Fibroblast of skin of scalp (primary cell): ENCODE results near the gene ASCC3.
"Not testable (repeated sequence)": the region's sequence is repeated elsewhere in the genome, so short reads cannot be mapped to it uniquely, and the experiment has no call there.

Experiments used
- DNase-seq: peaks from one replicate; pipeline ENCODE4 v3.0.0-alpha.2; 2013

The ASCC3 gene

DNA sequence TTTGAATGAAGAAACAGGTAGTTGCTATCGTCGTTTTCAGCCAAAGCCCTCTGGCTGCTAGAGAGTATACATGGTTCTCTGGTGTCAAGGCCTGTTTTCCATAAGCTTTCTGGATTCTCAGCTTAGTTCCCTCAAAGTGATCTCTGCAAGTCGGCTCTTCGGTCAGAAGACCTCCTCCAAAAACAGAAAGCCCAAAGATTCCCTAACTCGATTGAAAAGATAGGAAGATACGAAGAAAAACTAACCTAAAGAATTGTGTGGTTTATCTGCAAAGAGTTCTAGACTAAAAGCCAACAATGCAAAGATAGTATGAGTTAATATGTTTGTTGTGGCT, 545 bp upstream of the ASCC3 start:
- DNase-seq, result no peak

DNA sequence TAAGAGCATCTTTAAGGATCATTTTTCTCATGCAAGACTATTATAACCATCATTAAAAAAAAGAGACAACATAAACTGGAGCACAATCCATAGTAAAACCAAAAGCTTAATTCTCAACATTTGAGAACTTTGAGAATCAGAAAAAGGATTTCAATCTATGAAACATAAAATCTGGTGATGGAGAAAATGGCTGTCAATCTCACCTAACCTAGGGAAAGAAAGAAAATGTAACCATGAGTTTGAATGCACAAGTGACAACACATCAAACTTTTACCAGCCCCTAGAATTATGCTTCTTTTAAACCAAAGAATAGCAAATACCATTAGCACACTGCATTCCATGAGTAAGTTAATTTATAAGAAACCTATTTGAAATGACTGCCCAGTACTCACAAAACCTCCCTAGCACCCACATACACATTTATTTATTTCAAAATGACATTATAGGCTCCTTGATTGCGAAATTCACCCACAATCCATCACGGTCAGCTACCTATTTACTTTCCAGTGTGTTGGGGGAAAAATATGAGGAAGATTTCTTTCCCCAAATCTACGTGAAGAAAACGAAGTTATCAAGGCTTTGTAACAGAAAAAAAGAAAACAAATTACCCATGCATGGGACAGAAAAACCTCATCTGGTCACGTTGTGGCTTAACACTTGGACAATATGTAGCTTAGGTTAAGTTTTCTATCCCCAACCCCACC, 828 bp downstream of the ASCC3 start:
- DNase-seq, result no peak

DNA sequence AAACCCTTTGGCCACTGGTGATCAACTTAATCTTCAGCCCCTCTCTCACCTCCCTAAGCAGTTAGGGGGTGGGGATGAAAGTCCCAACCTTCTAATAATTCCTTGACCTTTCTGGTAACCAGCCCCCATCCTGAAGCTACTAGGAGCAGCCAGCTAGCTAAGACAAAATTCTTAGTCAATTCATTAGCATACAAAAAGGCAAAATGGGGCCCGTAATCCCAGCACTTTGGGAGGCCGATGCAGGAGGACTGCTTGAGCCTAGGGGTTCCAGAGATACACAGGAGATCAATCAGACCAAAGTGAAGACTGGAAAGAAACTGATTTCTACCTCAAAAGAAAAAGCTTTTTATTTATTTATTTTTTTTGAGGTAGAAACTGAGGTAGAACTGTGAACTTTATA, 1.8 kb downstream of the ASCC3 start:
- no peak for DNase-seq

DNA sequence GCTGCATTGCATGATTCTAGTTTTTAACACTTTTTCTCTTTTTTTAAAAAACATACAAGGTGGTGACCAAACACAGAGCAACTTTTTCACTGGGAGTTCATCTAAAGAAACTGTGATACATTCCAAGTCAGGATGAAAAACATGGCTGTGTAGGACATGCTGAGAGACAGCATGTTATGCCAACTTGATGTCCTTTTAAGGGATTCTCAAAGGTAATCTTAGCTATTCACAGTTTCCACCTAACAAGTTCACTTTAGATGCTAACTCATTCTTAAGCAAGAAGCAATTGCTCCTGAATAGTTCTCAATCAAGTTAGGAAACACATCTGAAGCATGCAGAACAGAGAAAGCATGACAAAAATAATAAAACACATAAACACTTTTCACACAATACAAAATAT, 3.3 kb downstream of the ASCC3 start:
- DNase-seq, result no peak

DNA sequence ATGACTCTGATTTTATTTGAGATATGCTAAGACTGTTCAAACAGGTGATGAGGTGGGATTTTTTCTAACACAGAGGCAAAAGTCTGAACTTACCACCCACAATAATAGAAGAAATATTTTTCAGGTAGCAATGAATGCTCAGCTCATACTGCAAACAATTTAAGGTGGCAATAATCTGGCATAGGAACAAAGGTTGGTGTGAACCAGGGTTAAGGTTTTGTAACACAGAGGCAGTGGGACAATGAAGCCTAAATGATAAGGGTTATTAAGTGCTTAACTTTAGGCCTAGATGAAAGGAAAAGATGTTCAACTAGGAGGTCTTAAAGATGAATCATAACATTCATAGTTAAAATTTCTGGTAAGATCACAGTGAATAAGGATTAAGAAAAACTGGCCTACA, 4.9 kb downstream of the ASCC3 start:
- DNase-seq, result no peak

DNA sequence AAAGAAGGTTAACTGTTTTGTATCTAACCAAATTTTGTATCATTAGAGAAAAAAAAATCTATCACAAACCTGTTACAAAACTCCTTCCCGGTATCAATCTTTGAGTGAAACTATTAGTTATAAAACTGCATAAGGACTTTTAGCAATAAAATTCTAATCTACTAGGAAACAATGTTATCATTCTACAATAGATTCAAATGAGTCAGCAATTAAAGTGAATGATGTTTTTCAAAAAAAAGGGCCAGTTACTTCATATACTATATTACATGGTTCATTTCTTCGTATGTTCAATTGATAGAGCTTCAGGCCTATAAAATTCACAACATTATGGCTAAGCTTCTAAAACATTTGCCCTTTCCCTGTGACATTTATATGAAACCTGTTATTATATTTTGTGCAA, 15.6 kb downstream of the ASCC3 start:
- no peak for DNase-seq

DNA sequence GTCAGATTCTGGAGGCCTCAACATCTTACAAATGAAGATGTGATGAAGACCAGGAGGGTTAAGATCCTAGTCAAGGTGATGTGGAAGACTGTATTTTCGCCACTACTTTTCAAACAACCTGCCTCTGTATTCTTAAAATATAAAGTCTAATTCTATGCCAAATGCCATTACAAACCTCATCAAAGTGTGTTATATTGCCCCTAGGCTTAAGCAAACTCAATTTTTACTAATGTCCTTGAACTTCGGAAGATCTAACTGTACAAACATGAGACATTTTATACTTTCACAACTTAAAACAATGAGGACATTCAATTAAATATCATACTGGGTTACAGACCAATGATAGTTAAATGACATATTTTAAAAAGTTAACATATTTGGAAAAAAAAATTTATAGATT, 19.1 kb downstream of the ASCC3 start:
- DNase-seq, result no peak

DNA sequence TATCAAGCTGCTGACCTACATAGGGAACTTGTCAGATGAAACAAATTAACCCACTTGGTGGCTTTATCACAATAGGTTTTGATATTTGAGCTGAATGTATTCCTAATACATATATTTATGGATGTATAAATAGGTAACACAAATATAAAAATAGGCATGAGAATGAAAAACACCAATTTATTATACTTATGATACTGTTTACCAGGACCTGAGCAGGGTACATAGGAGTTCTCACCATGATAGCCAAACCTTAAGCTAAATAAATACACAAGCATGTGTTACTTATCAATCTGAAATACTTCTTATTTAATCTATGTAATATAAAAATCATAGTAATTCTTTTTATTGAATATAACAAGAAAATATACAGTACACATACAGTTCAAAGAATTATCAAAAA, 25.0 kb downstream of the ASCC3 start:
- no peak for DNase-seq

DNA sequence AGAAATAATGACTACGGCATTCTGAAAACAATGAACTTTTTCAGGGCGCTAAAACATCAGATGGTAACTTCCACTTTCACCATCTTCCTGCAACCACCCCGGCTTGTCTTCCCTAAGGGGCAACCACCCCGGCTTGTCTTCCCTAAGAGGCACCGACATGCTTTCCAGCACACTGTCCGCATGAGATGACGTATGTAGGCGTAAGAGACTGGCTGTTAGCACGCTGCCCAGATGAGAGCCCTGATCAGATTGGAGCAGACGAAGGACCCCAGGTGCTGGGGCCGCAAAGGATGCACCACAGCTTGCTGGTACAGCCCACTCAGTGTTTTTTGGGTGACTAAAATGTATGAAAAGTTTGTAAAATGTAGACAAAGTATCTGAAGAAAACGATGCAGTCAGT, 29.3 kb downstream of the ASCC3 start:
- DNase-seq, result no peak

DNA sequence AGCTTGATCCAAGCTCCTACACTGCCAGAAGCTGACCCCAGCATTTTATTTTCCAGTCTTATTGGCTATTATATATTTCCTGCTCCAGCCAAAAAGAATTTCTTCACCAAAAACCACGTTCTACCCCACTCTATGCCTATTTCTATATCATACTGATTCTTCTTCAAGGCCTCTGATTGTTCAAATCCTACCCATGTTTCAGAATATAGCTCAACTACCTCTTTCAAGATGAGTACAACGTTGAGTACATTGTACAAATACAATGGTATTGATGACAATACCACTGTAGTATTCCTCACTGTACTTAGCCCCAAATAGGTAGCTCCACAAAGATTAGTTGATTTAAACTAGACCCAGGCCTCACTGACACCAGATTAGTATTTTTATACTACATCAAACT, 31.0 kb downstream of the ASCC3 start:
- DNase-seq, result no peak

DNA sequence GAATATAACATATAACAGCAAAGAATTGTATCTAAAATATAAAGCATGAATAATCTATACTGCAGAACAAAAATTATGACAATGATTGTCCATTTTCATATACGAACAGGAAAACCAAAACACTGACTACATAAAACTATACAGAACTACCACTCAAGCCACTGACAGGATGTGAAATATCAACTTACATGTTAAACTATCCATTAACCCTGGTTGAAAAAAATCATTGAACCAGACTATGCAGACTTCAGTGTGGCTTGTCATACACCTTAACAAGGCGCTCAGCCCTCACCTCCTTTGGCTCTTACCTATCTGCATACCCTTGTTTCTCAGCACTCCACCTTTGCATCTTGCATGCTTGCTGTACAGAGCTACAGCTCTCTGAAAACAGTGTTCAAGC, 34.9 kb downstream of the ASCC3 start:
- DNase-seq, result no peak

DNA sequence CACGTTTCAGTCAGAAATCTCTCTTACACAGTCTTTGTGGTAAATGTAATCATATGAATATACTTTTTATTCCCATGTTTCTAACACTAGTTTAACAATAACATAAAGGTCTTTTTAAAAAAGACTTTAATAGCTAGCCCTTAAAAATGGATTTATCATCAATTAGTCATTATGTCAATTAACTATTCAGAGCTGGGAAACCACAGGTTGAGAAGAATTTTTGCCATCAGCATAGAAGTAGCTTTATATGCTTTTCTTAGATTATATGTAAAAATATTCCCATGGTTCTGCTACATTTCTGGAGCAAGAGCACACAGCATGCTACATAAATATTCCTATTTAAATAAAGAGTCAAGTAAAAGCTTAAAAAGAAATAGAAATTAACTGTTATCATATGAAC, 35.5 kb downstream of the ASCC3 start:
- DNase-seq, result no peak

DNA sequence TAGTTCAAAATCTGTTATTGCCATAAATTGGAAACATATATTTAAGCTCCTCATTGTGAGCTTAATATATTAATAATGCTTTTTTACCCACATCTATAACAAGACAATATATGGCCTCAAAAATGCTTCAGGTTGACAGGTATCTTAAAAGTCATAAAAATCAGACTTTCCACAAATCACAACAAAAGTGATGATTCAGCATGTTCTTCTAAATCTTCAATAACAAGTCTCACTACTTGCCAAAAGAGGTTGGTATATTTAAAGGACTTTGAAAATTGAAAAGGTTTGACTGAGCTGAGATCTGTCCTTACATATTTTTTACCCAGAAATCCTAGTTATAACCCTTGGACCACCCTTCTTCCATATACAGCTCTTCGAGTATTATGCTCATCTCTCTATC, 41.7 kb downstream of the ASCC3 start:
- DNase-seq, result no peak

DNA sequence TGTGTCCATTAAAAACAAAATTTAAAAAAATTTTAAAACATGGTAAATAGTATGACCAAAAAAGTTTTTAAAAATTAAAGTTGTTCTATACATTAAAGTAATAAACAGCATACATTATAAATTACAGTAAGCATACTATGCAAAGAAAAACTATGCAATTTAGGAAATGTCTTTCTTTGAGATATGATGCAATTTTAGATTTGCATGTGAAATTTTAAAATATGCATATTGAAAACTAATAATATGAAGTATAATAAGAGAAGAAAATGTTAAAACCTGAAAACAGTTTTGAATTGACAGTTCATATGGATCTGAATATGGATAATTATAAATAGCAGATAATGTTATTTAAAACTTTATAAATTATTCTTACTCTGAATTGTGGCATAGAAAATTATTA, 43.1 kb downstream of the ASCC3 start:
- peak; percentile 5 for DNase-seq

DNA sequence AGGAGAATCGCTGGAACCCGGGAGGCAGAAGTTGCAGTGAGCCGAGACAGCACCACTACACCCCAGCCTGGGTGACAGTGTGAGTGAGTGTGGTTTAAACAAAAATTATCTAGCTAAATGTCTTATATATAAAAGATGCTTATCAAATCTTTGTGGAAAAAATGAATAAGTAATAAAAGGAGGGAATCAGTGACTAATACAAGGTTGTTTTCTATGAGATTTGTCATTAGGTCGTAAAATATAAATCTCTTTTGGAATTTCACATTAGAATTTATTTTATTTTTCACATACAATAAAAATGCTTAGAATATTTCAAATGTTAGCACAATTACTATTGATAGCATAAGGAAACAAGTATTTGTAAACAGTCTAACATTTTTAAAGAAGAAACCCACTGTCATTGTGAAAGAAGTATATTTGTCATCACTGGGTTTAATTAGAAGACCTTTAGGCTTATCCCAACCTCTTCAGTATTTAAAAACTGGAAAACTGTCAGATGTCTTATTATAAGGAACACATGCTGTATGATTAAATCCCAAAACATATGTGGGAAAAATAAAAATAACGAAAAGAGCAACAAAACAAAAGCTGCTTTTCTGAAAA, 47.1 kb downstream of the ASCC3 start:
- peak; percentile 1 for DNase-seq

DNA sequence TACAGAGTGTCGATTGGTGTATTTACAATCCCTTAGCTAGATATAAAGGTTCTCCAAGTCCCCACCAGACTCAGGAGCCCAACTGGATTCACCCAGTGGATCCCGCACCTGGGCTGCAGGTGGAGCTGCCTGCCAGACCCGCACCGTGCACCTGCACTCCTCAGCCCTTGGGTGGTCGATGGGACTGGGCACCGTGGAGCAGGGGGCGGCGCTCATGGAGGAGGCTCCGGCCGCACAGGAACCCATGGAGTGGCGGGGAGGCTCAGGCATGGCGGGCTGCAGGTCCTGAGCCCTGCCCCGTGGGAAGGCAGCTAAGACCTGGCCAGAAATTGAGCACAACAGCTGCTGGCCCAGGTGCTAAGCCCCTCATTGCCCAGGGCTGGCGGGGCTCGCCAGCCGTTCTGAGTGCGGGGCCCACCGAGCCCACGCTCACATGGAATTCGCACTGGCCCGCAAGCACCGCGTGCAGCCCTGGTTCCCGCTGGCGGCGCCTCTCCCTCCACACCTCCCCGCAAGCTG, 52.0 kb downstream of the ASCC3 start:
- not testable (repeated sequence) for DNase-seq

DNA sequence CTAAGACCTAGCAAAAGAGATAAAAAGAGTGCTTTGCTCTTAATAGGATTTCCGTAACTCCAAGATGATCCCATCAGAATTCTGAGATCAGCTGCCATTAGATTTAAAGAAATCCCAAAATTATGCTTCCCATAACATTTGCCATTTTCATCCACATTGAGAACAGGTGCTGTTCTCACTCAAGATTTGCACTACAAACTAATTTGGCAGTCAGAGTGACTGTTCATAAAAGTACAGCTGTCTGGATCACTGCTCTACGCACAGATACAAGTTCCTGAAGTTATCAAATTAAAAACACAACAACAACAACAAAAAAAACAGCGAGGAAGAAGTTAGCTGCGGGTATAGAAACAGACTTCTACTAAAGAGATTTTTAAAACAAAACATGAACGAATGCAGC, 58.1 kb downstream of the ASCC3 start:
- no peak for DNase-seq

DNA sequence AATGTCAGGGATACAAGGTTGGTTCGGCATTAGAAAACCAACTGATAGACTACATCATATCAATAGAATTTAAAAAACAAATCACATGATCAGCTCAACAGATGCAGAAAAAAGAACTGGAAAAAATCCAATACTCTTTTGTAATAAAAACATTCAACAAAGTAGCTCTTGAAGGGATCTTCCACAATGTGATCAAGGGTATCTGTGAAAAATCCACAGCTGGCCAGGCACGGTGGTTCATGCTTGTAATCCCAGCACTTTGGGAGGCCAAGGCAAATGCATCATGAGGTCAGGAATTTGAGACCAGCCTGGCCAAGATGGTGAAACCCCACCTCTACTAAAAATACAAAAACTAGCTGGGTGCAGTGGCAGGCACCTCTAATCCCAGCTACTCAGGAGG, 63.1 kb downstream of the ASCC3 start:
- no peak for DNase-seq

DNA sequence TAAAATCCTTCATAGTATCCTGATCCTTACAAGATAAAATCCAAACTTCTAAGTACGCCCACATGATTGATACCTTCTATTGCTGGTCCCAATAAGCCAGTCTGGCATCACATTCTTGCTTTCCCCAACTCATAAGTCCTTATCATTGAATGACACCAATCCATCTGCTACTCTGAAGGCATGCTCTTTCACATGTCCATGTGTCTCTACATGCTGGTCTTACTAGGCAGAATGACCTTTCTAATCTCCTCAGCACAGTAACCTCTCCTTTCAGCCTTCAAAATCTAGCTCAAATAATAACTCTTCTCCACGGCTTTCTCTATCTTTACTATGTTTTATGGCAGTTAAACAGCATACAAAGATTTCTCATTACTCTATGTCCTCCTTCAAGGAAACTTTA, 71.1 kb downstream of the ASCC3 start:
- DNase-seq, result no peak

DNA sequence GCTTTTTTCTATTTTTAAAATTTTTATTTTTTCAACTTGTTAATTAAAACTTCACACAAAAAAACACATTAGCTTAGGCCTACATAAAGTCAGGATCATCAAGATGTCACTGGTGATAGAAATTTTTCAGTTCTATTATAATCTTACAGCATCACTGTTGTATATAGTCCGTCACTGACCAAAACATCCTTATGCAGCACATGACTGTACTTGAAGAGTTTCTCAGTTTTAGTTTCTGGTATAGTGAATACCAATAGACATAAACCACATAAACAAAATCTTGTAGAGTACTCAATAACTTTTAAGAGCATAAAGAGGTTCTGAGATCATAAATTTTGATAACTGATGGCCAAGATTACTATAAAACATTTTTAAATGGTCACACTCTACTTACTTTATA, 71.8 kb downstream of the ASCC3 start:
- no peak for DNase-seq

DNA sequence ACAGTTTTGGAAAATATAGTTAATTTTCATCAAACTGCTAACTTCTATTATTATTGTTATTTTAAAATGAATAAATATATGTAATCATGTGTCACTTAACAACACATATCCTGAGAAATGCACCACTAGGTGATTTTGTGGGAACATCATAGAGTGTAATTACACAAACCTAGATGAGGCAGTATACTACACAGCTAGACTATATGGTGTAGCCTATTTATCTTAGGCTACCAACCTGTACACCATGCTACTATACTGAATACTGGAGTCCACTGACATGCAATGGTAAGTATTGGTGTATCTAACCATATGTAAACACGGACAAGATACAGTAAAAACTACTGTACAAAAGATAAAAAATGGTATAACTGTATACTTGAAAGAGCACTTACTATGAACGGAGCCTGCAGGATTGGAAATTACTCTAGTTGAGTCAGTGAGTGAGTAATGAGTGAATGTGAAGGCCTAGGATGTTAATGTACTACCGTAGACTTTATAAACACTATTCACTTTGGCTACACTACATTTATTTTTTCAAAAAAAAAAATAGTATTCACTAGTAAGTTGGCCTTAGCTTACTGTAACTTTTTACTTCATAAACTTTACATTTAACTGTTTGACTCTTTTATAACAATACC, 72.4 kb downstream of the ASCC3 start:
- peak; percentile 6 for DNase-seq

DNA sequence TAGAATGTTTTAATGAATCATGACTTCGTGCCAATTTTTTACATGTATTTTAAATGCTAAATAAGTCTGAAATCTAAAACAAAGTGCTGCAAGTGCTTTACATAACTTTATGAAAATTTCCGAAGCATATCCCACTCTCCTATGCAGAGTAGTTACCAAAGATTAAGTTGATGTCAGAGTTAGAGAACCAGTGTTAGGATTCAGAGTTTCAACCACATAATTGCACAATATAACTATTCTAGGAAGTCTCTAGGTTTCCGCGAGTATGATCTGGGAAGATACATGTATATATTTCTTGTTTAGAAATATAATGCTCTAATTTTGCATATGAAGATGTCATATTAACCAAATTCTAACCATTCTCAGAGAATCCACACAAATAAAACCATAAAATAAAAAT, 74.8 kb downstream of the ASCC3 start:
- DNase-seq, result no peak

DNA sequence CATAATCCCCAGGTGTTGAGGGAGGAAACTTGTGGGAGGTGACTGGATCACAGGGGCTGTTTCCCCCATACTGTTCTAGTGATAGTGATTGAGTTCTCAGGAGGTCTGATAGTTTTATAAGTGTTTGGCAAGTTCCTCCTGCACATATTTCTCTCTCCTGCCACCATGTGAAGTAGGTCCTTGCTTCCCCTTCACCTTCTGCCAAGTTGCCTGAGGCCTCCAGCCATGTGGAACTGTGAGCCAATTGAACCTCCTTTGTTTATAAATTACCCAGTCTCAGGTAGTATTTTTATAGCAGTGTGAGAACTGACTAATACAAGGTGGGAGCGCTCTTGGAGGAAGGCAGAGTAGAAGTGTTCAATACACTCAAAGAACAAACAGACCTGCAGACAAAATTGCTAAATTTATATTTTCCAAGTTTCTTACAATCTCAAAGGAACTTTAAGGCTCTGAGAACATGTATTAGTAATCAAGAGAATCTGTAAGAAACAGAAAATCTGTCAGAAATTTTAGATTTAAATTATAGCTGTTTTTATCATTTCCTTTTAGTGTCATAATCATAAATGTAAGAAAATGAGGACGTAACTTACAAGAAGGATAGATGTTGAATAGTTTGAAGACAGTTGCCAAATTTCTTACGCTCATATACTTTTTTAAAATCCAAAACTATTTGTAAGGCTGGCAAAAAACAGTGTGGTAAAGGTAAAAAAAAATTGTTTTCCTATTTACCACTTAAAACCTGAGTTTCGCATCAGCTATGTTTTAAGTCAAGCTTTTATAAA, 77.7 kb downstream of the ASCC3 start:
- no peak for DNase-seq

DNA sequence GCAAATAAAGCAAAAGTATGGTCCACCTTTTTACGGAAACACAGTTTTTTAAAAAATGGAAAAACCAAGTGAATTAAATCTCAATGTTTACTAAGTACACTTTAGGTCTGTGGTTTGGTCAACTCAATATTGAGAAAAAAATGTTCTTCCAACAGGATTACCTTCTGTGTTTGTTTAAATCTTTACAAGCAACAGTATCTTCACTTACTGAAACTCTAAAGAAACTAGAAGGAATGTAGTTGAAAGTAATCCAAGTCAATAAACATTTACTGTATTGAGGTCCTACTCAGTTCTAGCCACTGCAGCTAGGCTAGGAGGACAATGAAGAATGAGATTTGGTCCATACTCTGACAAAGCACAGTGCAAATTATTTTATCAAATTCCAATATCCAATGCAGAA, 80.1 kb downstream of the ASCC3 start:
- no peak for DNase-seq
